HG03439 (cell line): Measurements from ENCODE around the gene RHOD.
A peak's percentile ranks its signal among the peaks of the same experiment; 100 is the strongest.

Experiments
- ATAC-seq: cut with Tn5 transposase; IDR thresholded peaks from one replicate; pipeline ENCODE4 v1.9.1; 2021; ENCODE audit warnings: mild to moderate bottlenecking, moderate library complexity; ENCODE audit not compliant: unreplicated experiment

The RHOD gene

GRCh38 chr11:67056267-67057204 is at the start of gene RHOD:
TSS of gene RHOD (plus strand) at chr11:67056847. CDS start at chr11:67056903, 56 bp downstream.
- no peak for ATAC-seq

- no peak for ATAC-seq
Observed at GRCh38 chr11:67007126-67007525, 49.5 kb upstream of the RHOD start.

- ATAC-seq = no peak
Observed at GRCh38 chr11:67010296-67010905, 46.2 kb upstream of the RHOD start.

GRCh38 chr11:67013511-67014045 is 43.1 kb upstream of the RHOD start:
- no peak for ATAC-seq

GRCh38 chr11:67014343-67014742 is 42.3 kb upstream of the RHOD start:
- ATAC-seq = no peak

GRCh38 chr11:67015048-67015447 is 41.6 kb upstream of the RHOD start:
- ATAC-seq = no peak

GRCh38 chr11:67016550-67016949 is 40.1 kb upstream of the RHOD start:
- ATAC-seq = no peak

- ATAC-seq = no peak
Observed at GRCh38 chr11:67020949-67021348, 35.7 kb upstream of the RHOD start.

- no peak for ATAC-seq
Observed at GRCh38 chr11:67022341-67022933, 34.2 kb upstream of the RHOD start.

GRCh38 chr11:67022961-67023956 is 33.4 kb upstream of the RHOD start, which contains the start of gene SYT12:
TSS of gene SYT12 (plus strand) at chr11:67023134. CDS start at chr11:67030145, 7,011 bp downstream.
- no peak for ATAC-seq

- ATAC-seq = no peak
Observed at GRCh38 chr11:67023957-67024353, 32.7 kb upstream of the RHOD start.

- no peak for ATAC-seq
Observed at GRCh38 chr11:67024410-67024809, 32.2 kb upstream of the RHOD start.

GRCh38 chr11:67024966-67025365 is 31.7 kb upstream of the RHOD start:
- no peak for ATAC-seq

- no peak for ATAC-seq
Observed at GRCh38 chr11:67025750-67026149, 30.9 kb upstream of the RHOD start.

- ATAC-seq = no peak
Observed at GRCh38 chr11:67026941-67027340, 29.7 kb upstream of the RHOD start.

- ATAC-seq = no peak
Observed at GRCh38 chr11:67027483-67027930, 29.1 kb upstream of the RHOD start.

GRCh38 chr11:67027943-67028542 is 28.6 kb upstream of the RHOD start:
- ATAC-seq = peak; percentile 73

GRCh38 chr11:67029146-67029545 is 27.5 kb upstream of the RHOD start:
- ATAC-seq = no peak

GRCh38 chr11:67030976-67031375 is 25.7 kb upstream of the RHOD start:
- ATAC-seq = no peak
